ENCODE data around the gene ATAT1.

GRCh38 chr6:30647242-30648116 lies 20.8 kb downstream of the ATAT1 start:
- TF ChIP-seq, protein P1, sequence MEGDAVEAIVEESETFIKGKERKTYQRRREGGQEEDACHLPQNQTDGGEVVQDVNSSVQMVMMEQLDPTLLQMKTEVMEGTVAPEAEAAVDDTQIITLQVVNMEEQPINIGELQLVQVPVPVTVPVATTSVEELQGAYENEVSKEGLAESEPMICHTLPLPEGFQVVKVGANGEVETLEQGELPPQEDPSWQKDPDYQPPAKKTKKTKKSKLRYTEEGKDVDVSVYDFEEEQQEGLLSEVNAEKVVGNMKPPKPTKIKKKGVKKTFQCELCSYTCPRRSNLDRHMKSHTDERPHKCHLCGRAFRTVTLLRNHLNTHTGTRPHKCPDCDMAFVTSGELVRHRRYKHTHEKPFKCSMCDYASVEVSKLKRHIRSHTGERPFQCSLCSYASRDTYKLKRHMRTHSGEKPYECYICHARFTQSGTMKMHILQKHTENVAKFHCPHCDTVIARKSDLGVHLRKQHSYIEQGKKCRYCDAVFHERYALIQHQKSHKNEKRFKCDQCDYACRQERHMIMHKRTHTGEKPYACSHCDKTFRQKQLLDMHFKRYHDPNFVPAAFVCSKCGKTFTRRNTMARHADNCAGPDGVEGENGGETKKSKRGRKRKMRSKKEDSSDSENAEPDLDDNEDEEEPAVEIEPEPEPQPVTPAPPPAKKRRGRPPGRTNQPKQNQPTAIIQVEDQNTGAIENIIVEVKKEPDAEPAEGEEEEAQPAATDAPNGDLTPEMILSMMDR (conservative IDR thresholded peaks at IDR 0.05 in 1 of 2, IDR thresholded peaks at IDR 0.05 in 1 of 2; ENCODE audit: extremely low read depth in 1 of 2, insufficient read depth in 1 of 2, low read depth in 1 of 2, low read length in 2 of 2), result no peak
- no peak for TF ChIP-seq EZH2 (IDR thresholded peaks at IDR 0.05; ENCODE audit: borderline replicate concordance, low read length)

Measured in mammary epithelial cell (primary cell).